ENCODE results near the gene LDAH. TPM values are rescaled to one million over a fixed set of nuclear protein-coding genes. Genes with fewer than 3 reads are reported as not detected.

LDAH gene
- polyA plus RNA-seq, 3 donors, result 31.6 to 35.7 (median 34.8) TPM

DNA sequence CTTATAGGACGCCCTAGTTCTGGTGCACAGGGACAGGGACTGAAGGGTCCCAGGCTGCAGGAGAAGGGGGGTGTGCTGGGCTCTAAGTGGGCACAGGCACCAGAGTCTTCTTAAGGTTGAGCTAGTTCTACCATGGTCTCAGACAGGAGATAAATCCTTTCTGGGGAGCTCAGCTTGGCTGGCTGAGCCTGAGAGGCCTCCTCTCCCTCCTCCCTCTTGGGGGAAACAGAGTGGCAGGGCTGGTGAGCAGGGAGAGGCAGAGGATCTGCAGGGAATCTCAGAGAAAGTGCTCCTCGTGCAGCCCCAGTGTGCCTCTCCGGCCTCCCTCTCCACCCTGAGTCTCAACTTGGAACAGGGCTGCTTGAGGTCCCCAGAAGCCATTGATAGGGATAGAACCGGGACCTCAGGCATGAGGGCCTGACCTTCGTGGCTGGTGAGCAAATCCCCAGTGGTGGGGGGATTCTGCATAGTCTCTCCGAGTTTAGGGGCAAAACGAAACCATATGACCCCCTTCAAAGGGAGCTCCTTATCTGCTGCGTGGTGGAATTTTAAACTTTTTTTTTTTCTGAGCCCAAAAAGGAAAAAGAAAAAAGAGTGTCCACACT, 153.9 kb downstream of the LDAH start:
- DNase-seq, result no peak

DNA sequence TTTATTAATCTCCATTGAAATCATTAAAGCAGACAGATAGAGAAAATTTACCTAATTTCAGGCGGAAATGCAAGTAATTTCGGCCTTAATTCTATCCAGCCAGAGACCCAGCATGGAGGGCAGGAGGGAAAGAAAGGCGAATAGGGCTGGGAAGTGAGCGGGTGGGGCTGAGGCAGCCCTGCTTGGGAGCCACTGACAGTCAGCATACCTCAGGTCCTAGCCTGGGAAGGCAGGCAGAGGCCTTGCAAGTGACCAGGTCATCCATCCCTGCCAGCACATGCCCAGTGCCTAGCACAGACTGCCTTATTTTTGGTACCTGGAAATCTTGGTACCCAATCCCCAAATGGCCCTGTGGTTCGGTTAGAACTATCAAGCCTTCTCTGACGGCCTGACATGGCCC, 154.4 kb downstream of the LDAH start:
- no peak for DNase-seq

DNA sequence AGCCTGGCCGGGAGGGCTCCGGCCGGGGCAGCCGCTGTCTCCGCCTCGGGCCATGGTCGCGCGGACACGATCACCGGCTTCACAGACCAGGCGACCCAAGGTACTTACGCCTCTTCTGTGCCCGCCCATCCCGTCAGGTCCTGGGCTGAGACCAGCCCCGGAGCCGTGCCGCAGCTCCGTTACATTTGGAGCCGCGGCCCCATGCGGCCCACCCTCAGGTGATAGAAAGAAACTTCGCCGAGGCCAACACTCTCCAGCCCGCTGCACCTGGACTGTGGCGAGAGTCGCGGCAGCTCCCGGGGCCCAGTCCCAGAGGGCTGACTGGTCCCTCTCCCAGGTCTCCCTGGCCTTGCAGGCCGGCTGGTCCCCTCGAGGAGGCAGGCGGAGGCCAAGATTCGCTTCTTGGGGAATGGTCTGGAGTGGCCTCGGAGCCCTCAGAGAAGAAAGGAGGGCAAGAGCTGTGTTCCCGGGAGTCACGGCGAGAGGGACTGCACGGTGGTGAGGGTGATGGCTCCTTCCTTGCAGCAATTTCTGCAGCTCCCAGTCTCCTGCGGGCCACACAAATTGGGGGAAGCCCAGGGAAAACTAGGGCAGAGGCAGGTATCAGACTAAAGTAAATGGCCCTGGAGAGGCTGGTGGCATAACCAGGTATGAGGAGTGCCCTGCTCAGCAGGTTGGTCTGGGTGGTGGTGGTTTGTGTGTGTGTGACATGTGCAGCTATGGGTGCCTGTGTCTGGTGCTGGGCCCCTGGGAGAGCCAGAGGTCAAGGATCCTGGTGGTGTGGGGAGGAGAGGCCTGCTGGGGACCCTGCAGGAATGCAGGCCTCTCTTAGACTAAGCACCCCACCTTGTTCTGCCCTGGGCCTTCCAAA, 155.1 kb downstream of the LDAH start:
- DNase-seq, result no peak

DNA sequence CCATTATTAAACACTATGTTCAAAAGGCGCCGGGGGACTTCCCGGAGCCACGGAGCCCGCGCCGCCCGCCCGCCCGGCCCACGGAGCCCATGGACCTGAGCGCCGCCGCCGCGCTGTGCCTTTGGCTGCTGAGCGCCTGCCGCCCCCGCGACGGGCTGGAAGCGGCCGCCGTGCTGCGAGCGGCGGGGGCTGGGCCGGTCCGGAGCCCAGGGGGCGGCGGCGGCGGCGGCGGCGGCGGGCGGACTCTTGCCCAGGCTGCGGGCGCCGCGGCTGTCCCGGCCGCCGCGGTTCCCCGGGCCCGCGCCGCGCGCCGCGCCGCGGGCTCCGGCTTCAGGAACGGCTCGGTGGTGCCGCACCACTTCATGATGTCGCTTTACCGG, 155.8 kb downstream of the LDAH start:
- no peak for DNase-seq

DNA sequence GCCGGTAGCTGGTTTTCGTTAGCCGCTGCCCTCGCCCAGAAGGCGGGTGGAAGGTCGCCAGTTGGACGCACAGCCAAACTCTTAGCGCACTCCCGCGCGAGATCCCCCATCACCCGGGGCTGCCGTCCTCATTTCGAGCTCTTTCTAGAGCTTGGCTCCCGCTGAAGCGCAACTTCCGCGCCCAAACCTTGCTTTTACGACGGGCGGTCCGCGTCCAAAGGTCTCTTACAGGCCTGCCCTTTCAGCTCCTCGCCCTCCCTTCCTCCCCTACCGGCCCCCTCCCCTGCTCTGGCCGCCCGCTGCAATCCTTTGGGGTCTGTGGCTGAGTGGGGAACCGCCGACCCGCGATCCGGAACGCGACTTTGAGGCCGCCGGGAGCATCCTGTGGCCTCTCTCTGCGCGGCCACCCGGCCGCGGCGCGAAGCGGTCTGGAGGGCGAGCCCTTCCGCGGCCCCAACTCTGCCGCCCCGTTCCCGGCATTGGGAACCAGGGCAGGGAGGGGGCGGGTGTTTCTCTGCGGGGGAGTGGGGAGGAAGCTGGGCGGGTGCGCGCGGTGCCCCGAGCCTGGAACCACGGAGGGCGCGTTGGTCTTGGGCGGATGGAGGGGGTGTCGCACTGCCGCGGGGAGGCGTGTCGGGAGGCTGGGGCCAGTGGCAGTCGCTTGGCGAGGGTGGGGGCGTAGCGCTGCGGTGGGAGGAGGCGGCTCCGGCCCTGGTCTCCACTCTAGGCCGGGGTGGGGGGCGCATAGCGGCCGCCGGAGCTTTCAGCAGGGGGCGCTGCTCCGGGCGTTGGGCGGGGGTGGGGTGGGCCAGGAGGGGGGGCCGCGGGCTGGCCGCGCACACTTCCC, 156.4 kb downstream of the LDAH start, which contains the start of gene GDF7:
TSS of gene GDF7 (plus strand) at position 841 of the 847 bp plus-strand sequence. CDS start 96 bp downstream, outside the sequence.
- DNase-seq, result no peak

DNA sequence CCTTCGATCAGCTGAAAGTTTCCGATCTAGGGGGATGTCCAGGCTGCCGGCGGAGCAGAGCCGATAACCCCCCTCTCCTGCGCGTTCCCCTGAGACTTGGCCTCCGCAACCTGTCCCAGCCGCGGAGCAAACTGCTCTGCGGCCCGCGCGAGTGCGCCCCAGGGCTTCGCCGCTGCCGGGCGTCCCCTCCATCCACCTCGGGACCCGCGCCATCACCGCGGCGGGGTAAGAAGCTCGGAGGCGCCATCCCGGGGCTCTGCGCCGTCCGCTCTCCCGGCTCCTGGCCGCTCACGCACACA, 156.9 kb downstream of the LDAH start:
- DNase-seq, result no peak

DNA sequence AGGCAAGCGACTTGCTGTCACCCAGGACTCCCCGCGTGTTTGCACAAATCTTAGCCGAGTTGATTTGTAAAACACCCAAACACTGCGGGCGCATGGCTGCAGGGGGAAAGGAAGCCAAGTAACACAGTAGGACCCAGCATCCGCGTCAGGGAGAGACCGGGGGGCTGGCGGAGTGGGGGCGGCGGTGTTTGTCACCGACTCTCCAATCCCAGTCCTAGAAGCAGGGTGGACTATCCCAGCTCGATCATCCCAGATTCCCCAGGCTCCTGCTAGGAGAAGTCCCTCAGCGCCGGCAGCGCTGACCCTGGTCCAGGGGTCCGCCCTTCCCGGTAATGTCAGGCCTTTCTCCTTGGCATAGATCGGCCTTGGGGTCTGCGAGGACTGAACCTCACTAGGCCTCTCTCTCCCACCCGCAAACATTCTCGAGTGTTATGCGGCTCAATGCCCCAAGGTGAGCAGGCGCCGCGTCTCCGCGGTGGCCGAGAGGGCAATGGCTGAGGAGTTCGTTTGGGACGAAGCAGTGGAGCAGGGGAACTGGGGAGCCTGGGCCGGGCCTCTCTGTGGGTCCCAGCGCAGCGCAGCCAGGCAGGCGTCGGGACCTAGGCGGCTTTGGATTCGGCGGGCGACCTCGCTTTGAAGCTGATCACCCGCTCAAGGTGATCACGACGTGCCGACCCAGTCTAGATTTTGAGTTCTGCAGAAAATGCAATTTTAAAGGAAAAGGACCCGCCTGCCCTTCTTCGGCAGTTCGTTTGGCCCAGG, 157.5 kb downstream of the LDAH start:
- DNase-seq, result no peak

DNA sequence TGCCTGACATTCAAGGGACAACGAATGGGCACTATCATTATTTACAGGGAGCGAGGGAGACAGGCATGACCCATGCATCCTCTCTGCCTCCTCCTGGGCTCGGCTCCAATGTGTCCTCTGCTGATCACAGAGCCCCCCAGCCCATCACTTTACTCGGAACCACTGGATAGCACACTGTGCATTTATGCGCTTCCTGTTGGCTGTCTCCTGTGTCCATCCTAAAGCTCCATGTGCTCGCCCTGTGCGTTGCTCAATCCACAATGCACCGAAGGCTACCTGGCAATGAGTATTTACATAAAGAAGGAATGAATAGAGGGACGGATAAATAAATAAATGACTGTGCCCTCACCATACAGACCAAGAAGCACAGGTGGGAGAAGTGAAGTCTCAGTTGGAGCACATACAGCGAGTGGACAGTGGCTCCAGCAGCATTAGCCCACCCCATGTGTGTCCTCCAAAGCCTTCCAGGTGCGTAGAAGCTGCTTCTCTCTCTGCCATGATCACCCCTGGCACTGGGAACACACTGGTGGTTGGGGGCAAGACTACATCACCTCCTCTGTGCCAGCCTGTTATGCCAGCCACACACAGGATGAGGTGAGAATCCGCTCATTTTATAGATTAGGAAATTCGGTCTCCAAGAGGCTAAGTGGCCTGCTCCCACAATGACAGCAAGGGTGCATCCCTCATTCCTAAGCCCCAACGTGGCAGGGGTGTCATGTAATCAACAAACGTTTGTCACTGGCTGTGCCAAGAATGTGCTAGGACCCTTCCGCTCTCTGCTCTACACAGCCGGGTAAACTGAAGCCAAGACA, 158.3 kb downstream of the LDAH start:
- no peak for DNase-seq

DNA sequence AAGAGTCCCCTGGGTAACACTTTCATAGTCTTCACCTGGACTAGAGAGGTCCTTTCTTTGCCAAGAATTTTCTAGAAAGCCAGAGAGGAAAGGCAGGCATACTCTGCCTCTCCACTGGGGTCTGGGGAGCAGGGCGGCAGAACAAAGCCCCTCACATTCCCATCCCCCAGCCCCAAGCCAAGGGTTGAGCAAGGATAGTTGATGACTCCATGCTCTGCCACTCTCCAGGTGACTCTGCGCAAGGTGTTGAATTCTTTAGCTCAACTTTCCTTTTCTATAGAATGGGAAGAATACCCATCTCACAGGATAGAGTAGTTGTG, 158.9 kb downstream of the LDAH start:
- no peak for DNase-seq

DNA sequence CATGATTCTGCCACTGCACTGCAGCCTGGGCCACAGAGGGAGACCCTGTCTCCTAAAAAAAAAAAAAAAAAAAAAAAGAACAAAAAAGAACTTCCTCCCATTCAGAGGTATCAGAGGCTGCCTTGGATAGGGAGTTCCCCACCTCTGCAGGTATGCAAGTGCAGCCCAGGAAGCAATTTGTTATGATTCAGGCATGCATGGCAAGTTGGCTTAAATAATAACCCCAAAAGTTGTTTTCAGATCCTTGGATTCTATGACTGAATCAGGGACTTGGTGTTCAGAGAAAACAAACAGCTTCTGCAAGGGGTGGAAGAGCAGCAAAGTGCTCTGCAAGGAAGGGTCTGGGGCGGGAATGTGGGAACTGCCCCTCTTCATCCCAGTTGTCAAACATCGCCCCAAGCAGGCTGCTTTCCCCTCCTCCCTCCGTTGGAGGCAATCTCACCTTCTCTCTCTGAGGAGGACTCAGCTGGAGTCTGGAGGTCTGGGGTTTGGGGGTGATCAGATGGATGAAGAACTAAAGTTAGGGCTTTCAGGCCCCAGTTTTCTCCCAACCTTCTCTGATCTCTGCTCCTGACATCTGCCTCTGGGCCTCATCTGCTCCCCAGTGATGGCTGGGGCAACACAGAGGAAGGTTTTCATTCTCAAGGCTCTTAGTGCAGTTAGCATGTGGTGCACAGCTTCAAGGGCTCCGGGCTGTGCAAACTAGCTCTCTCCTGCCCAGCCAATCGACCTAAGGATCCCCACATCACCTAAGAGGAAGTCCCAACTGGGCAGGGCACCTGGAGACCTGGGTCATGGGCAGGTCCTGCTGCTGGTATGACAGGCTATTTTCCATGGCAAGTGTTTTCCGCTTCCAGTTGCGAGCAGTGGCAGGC, 159.5 kb downstream of the LDAH start:
- no peak for DNase-seq

DNA sequence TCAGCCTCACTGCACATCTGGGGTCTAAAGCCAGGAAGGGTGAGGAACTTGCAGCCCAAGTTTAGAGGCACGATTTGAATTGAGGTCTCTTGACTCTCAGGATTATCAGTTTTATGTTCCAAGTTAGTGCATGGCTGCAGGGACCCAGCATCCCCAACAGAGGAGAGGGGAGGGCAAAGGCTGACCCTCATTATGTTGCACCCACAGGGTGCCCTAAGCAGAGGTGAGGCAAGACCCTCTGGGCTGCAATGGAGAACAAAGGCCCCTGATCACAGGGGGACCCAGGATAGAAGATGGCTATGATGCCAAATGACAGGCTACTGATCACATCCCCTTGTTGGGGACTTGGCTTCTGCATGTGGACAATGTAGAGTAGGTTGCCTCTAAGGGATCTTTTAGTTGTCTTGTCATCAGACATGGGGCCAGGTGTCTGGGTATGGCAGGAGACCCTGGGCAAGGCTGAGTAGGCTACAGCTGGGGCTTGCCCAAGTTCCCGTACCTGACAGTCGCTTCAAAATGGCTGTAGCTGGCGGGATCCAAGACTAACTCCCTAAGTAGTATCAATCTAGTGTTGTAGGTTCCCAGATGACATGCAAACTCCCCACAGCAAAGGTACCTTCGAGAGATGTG, 160.5 kb downstream of the LDAH start:
- no peak for DNase-seq

DNA sequence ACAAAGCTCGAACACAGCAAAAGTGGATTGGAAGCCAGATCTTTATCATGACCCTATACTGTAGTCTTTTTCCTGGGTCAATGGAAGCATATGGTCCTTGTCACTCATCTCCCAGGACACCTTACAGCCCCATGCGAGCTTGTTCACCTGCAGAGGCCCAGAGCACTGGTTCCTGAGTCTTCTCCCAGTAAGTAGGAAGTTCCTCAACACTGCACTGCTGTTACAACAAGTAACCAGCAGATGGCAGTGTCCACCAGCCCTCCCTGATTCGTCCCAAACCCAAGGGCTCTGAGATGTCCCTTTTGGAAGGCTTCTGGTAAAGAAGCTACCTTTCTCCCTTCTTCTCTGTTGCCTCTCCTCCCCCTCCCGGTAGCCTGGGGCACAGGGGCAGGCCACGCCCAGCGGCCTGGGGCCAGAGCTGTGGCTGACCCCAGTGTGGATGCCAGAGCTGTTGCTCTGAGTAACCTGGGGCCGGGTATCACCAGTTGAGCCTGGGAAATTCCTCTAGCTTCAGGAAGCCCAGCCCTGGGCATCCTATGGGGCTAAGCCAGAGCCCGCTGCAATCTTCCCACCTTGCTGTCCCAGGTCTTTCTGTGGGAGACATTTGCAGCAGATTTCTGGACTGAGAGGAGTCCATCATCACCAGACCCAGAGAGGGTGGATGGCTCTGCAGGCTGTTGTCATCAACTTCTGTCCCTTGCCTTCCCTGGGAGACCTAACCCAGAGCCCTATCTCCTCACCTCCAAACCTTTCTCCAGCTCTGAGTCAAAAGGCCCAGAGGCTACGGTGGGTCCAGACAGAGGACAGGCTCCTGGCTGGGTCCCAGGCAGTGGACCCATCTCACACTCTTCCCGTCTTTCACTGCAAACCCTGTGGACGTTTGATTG, 161.2 kb downstream of the LDAH start:
- DNase-seq, result peak; percentile 69

DNA sequence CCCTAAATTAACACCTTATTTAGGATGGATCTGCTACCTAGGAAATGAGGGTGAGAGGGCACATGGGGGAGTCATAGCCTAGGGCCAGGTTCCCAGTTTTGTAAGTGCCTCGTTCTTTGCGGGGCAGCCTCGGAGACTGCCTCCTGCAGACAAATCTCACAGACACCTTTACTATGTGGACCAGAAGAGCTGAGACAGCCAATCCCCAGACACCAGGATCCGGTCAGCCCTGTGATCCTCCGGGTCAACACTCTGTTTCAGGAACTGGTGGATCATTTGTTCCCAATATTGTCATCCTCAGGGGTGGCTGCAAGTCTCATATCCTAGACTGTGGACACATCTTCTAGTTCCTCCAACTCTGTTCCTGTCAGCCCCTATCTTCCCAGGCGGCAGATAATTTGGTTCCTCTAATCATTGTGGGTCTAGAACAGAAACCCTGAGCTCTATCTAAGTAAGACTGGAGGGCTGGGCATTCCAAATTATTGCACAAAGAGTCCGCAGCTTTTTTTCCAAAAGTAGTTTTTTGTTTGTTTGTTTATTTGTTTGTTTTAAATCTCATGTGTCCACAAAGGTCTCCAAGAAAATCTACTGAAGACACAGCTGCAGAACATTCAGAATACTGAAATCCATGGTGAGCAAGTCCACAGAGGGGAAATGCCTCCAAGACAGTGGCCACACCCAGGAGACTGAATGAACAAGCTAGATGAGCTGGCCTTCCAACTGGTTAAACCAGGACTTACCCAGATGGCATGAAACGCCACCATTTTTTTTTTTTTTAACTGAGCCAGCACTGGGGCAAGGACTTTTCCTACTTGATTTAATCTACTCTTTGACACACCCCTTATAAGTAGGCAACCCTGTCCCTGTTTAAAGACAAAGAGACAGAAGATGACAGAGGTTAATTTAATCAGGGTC, 162.1 kb downstream of the LDAH start:
- DNase-seq, result no peak

DNA sequence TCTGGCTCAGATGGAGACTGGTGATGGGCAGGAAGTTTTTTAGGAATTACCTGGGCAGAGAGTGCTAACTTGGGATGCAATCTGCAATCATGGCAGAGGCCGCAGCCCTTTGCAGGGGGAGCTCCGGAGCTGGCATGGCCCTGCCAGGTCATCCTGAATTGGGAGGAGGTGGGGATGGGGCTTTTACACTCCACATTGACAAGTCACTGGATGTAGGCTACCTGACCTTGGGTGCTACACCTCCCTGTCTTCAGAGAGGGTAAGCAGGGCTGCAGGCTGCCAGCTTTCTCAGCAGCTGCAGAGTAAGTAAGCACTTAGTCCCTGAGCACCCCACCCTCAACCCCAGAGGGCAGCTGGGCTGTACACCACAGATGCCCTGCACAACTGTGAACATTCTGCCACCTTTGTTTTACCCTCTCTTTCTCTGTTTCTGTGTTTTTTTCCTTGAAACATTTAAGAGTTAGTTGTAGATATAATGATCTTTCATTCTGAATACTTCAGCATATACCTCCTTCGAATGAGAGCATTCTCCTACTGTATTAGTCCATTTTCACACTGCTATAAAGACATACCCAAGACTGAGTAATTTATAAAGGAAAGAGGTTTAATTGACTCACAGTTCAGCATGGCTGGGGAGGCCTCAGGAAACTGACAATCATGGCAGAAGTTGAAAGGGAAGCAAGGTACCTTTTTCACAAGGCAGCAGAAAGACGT, 165.2 kb downstream of the LDAH start:
- DNase-seq, result no peak

DNA sequence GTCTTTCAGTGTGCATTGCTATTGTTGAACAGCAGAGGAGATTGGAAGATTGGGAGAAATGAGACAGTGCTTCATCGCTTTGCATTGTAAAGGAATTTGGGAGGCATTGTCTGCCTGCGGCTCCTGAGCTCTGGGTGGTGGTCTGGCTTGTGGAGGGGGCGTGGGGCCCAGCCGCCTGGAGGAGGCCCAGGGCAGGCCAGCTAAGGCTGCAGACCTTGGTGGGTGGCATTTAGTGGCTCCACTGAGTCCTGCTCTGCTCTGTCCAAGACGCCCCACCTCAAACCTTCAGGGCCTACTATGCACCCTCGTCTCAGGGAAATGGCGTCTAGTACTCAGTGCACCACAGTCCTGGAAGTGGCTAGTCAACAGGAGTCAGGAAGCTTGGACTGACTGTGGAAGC, 166.3 kb downstream of the LDAH start:
- DNase-seq, result no peak

DNA sequence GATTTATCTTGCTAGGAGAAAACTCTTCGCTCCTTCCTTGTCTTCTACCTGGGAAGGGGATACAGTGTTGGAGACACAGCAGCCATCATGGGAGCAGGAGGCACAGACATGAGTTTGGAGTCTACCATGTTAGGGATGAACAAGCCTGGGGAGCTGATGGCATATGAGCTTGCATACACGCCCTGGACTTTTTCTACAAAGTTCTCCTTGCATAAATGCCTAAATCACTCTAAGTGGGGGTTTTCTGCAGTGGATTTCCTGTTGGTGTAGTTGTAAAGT, 168.4 kb downstream of the LDAH start:
- DNase-seq, result no peak
